PC-3 (cell line): ENCODE results near the gene AUTS2. TPM values are rescaled to one million over a fixed set of nuclear protein-coding genes. Genes with fewer than 3 reads are reported as not detected.

Experiments used
- ATAC-seq: fragments of 200-7000 bp; cut with Tn5 transposase; 2 replicates; pipeline ENCODE4 v1.9.1; 2020; ENCODE audit warnings: mild to moderate bottlenecking, moderate library complexity
- BruUV-seq: library from RNA; stranded (reverse); fragments of 400-500 nt; replicated peaks from 2 replicates; lab custom pipeline; 2021; lab: Mats Ljungman, UMichigan
- CTCF ChIA-PET: fragments of 300-600 bp; sonication (Branson Sonifier 250); formaldehyde crosslinking; loops from one replicate; lab custom pipeline; 2022; ENCODE audit warnings: antibody characterized with exemption; lab: Charles Lee
- POLR2A ChIA-PET: fragments of 300-600 bp; sonication (Branson Sonifier 250); formaldehyde crosslinking; loops from one replicate; lab custom pipeline; 2022; ENCODE audit warnings: antibody characterized with exemption; ENCODE audit not compliant: unreplicated experiment; lab: Charles Lee
- DNase-seq: peaks from one replicate; pipeline ENCODE4 v3.0.0-alpha.2; 2015
- H2AFZ ChIP-seq: fragments of 300-600 bp; sonication (generic); 2 replicates; pipeline ENCODE4 v1.6.0; 2016; ENCODE audit warnings: antibody characterized with exemption, low read length
- H3F3A ChIP-seq: fragments of 300-600 bp; sonication (generic); one replicate; pipeline ENCODE4 v1.6.0; 2017; ENCODE audit warnings: antibody characterized with exemption, low read length, control low read depth, mild to moderate bottlenecking; ENCODE audit not compliant: unreplicated experiment
- H3K27ac ChIP-seq: fragments of 300-600 bp; sonication (generic); 2 replicates; pipeline ENCODE4 v1.5.1; 2016; ENCODE audit warnings: mild to moderate bottlenecking, low read length
- H3K27me3 ChIP-seq: fragments of 300-600 bp; sonication (generic); 2 replicates; pipeline ENCODE4 v1.6.1; 2016; ENCODE audit warnings: low read length, mixed read lengths
- H3K36me3 ChIP-seq: fragments of 300-600 bp; sonication (generic); 2 replicates; pipeline ENCODE4 v1.6.1; 2016; ENCODE audit warnings: low read depth, mixed run types, low read length, mixed read lengths
- H3K4me1 ChIP-seq: fragments of 300-600 bp; sonication (generic); 2 replicates; pipeline ENCODE4 v1.5.1; 2016; ENCODE audit warnings: low read length; ENCODE audit not compliant: insufficient read depth
- H3K4me2 ChIP-seq: fragments of 300-600 bp; sonication (generic); 2 replicates; pipeline ENCODE4 v1.6.0; 2016; ENCODE audit warnings: low read length
- H3K4me3 ChIP-seq: fragments of 300-600 bp; sonication (generic); 2 replicates; pipeline ENCODE4 v1.5.1; 2016; ENCODE audit warnings: mild to moderate bottlenecking, low read length, mixed read lengths
- H3K79me2 ChIP-seq: fragments of 300-600 bp; sonication (generic); 2 replicates; pipeline ENCODE4 v1.6.1; 2017; ENCODE audit warnings: low read length, mixed read lengths
- H3K9ac ChIP-seq: fragments of 300-600 bp; sonication (generic); 2 replicates; pipeline ENCODE4 v1.6.0; 2016; ENCODE audit warnings: mild to moderate bottlenecking, low read length
- H3K9me2 ChIP-seq: fragments of 300-600 bp; sonication (generic); replicated peaks from 2 replicates; pipeline ENCODE4 v1.6.1; 2016; ENCODE audit warnings: mixed run types, low read length, mixed read lengths
- H3K9me3 ChIP-seq: fragments of 300-600 bp; sonication (generic); 2 replicates; pipeline ENCODE4 v1.6.1; 2016; ENCODE audit warnings: low read length, mixed read lengths
- H4K20me1 ChIP-seq: fragments of 300-600 bp; sonication (generic); 2 replicates; pipeline ENCODE4 v1.6.1; 2016; ENCODE audit warnings: low read length, mixed read lengths
- EZH2 ChIP-seq: fragments of 300-600 bp; sonication (generic); IDR thresholded peaks from one replicate; pipeline ENCODE4 v1.6.1; 2017; ENCODE audit warnings: antibody characterized with exemption, mild to moderate bottlenecking, low read length; ENCODE audit not compliant: unreplicated experiment
- EZH2phosphoT487 ChIP-seq: fragments of 300-600 bp; sonication (generic); IDR thresholded peaks from 2 replicates; pipeline ENCODE4 v1.6.1; 2018; ENCODE audit warnings: mild to moderate bottlenecking, antibody characterized with exemption, low read length, borderline replicate concordance
- intact Hi-C: fragments of 100-400 bp; cut with micrococcal nuclease; formaldehyde crosslinking; loops from 2 replicates; pipeline ENCODE4 v1.9.0; 2023
- total RNA-seq: library from RNA; depleted of rRNA; stranded (reverse); fragments of >200 nt; gene quantifications from 2 replicates; pipeline ENCODE4 v1.2.3, GENCODE V29; 2014
- TF ChIP-seq, protein P1 (sequence below): fragments of 300-600 bp; sonication (generic); conservative IDR thresholded peaks from 2 replicates; pipeline ENCODE4 v1.5.1; 2017; ENCODE audit warnings: antibody characterized with exemption, low read depth, mild to moderate bottlenecking, low read length

AUTS2 gene
- total RNA-seq, 1 experiment from 2014 or later, result not detected

GRCh38 chr7:70372768-70373515 lies 774.7 kb downstream of the AUTS2 start:
- Histone ChIP-seq H3K27me3 (no peaks in the 10 kb centered on the region), H3K79me2 (no peaks in the 10 kb centered on the region), H3K9me3 (no peaks in the 10 kb centered on the region), H3K36me3 (no peaks in the 10 kb centered on the region), H3K9ac (no peak overlapping the region), H3K9me2 (no peaks in the 10 kb centered on the region), H3F3A (no peaks in the 10 kb centered on the region), H2AFZ (no peak overlapping the region), H4K20me1 (no peaks in the 10 kb centered on the region), H3K27ac (no peak overlapping the region), H3K4me3 (no peak overlapping the region), H3K4me2 (no peak overlapping the region), H3K4me1 (no peaks in the 10 kb centered on the region)
- TF ChIP-seq EZH2phosphoT487, result no peak
- no peak for TF ChIP-seq EZH2
- DNase-seq, result no peak
- no peak for ATAC-seq
- no TSS peak for BruUV-seq
- CTCF ChIA-PET, result no interaction called here
- intact Hi-C loops, result no loop called here
- POLR2A ChIA-PET, result no interaction called here

DNA sequence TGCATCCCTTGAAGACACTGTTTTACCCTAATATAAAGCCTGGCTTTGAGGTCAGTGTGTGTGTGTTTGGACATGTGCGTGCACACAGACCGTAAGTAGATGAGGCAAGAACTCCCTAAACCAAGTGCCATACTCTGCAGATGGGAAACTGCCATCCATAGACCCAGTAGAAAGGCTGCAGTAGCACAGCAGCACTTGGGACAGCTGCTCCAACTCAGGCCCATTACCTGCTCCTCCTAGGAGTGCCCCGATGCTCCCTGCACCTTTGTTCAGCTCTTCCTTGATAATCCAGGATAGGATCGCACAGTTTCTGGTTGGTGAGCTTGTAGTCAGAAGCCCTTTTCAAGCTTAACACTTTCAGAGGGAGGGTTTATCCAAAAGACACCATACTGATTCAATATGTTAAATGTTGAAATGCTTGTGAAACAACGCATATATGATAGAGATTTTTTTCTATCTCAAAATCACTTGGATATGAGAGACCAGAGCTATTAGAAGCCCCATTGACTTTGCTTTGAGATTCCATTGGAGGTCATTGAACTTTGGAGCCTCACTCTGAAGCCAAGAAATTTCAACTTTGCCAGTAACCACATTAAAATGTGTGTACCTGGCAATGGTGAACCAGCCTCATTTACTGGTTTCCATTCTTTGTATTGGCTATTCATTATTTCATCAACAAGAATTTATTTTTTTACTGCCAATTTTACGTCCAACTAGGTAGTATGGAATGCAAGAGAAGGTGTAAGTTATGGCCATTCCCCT lies 776.7 kb downstream of the AUTS2 start:
- Histone ChIP-seq H3K4me2 (no peak overlapping the region), H3K27ac (no peak overlapping the region), H3K27me3 (no peaks in the 10 kb centered on the region), H3K9me3 (no peaks in the 10 kb centered on the region), H2AFZ (no peak overlapping the region), H3K4me3 (no peak overlapping the region), H3K9ac (no peak overlapping the region), H3K4me1 (no peaks in the 10 kb centered on the region), H3K36me3 (no peaks in the 10 kb centered on the region), H3K9me2 (no peaks in the 10 kb centered on the region), H3F3A (no peaks in the 10 kb centered on the region), H3K79me2 (no peaks in the 10 kb centered on the region), H4K20me1 (no peaks in the 10 kb centered on the region)
- CTCF ChIA-PET, result no interaction called here
- intact Hi-C loops, result no loop called here
- DNase-seq (no peak), ATAC-seq (no peak)
- no TSS peak for BruUV-seq
- POLR2A ChIA-PET, result no interaction called here
- TF ChIP-seq, protein P1, sequence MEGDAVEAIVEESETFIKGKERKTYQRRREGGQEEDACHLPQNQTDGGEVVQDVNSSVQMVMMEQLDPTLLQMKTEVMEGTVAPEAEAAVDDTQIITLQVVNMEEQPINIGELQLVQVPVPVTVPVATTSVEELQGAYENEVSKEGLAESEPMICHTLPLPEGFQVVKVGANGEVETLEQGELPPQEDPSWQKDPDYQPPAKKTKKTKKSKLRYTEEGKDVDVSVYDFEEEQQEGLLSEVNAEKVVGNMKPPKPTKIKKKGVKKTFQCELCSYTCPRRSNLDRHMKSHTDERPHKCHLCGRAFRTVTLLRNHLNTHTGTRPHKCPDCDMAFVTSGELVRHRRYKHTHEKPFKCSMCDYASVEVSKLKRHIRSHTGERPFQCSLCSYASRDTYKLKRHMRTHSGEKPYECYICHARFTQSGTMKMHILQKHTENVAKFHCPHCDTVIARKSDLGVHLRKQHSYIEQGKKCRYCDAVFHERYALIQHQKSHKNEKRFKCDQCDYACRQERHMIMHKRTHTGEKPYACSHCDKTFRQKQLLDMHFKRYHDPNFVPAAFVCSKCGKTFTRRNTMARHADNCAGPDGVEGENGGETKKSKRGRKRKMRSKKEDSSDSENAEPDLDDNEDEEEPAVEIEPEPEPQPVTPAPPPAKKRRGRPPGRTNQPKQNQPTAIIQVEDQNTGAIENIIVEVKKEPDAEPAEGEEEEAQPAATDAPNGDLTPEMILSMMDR, result no peak
- TF ChIP-seq EZH2phosphoT487 (no peak), EZH2 (no peak)

DNA sequence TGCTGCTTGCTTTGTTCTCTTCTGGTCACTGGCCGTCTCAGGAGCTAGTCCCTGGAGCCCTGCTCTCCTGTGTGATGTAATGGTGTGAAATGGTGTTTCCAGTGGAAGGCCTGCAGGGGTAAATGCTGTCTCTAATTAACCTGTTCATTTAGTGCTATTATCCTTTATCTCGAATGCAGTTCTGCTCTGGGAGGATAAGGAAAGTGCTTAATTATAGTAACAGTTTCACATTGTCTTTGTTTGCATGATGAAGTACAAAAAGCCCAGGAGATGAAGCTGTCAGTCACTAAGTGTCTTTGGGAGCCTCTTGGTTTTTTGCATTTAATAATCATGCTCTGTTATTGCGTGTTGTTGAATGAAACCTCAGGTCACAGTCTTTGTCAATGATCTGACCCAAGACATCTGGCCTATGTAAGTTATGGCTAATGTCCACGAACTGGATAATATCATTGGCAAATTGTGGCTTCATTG lies 778.3 kb downstream of the AUTS2 start:
- Histone ChIP-seq H3K27ac (no peak overlapping the region), H3K27me3 (no peaks in the 10 kb centered on the region), H4K20me1 (no peaks in the 10 kb centered on the region), H3F3A (no peaks in the 10 kb centered on the region), H3K9ac (no peak overlapping the region), H3K36me3 (no peaks in the 10 kb centered on the region), H3K9me2 (no peaks in the 10 kb centered on the region), H3K79me2 (no peaks in the 10 kb centered on the region), H3K4me1 (no peaks in the 10 kb centered on the region), H3K4me2 (no peak overlapping the region), H2AFZ (no peak overlapping the region), H3K9me3 (no peaks in the 10 kb centered on the region), H3K4me3 (no peak overlapping the region)
- no peak for DNase-seq
- TF ChIP-seq, protein P1, result no peak
- TF ChIP-seq EZH2phosphoT487 (no peak), EZH2 (no peak)
- intact Hi-C loops, result no loop called here
- POLR2A ChIA-PET, result no interaction called here
- CTCF ChIA-PET, result no interaction called here
- BruUV-seq, result no TSS peak
- ATAC-seq, result no peak
